ENCODE measurements around the gene ST3GAL5. TPM values are rescaled to one million over a fixed set of nuclear protein-coding genes. Genes with fewer than 3 reads are reported as not detected.

ST3GAL5 gene
- total RNA-seq, 1 donor from 2014 or later = 9.9 TPM

GRCh38 chr2:85811180-85812093 lies 77.4 kb downstream of the ST3GAL5 start:
- DNase-seq (ENCODE audit: low spot score) = no peak
- Mint-ChIP-seq H3K9me3 (no peaks in the 10 kb centered on the region), H3K4me3 (no peak overlapping the region), H3K27me3 (ENCODE audit: insufficient read depth, low read depth) (peaks cover 9% of the 10 kb centered on the region), H3K27ac (no peak overlapping the region), H3K36me3 (no peaks in the 10 kb centered on the region), H3K4me1 (peaks cover 17% of the 10 kb centered on the region)
- H3K4me3 ChIP-seq = no peak overlapping the region
- H3K36me3 ChIP-seq = no peaks in the 10 kb centered on the region
- no peak for TF ChIP-seq CTCF (IDR thresholded peaks at IDR 0.05)
- no peak for TF ChIP-seq EZH2phosphoT487 (IDR thresholded peaks at IDR 0.05)
- TF ChIP-seq EZH2 (IDR thresholded peaks at IDR 0.05) = no peak
- no peaks in the 10 kb centered on the region for H3F3A ChIP-seq (ENCODE audit: low read depth)
- no peaks in the 10 kb centered on the region for H3K27me3 ChIP-seq
- no peaks in the 10 kb centered on the region for H4K20me1 ChIP-seq (ENCODE audit: low read depth)
- H3K4me1 ChIP-seq = peaks cover 9% of the 10 kb centered on the region
- no peaks in the 10 kb centered on the region for H3K79me2 ChIP-seq (ENCODE audit: low read depth)
- no peak overlapping the region for H3K27ac ChIP-seq
- H3K9ac ChIP-seq = no peak overlapping the region
- H3K4me2 ChIP-seq = no peak overlapping the region
- no peaks in the 10 kb centered on the region for H3K9me3 ChIP-seq (ENCODE audit: low read depth)
- no peak overlapping the region for H2AFZ ChIP-seq (replicated peaks)

GRCh38 chr2:85810371-85811179 lies 78.2 kb downstream of the ST3GAL5 start:
- Histone ChIP-seq H2AFZ (replicated peaks) (no peak overlapping the region), H3K36me3 (no peaks in the 10 kb centered on the region), H4K20me1 (ENCODE audit: low read depth) (no peaks in the 10 kb centered on the region), H3K4me1 (peaks cover 9% of the 10 kb centered on the region), H3K9me3 (ENCODE audit: low read depth) (no peaks in the 10 kb centered on the region), H3K79me2 (ENCODE audit: low read depth) (no peaks in the 10 kb centered on the region), H3K9ac (no peak overlapping the region), H3F3A (ENCODE audit: low read depth) (no peaks in the 10 kb centered on the region), H3K27me3 (no peaks in the 10 kb centered on the region), H3K4me3 (no peak overlapping the region), H3K27ac (no peak overlapping the region), H3K4me2 (no peak overlapping the region)
- no peaks in the 10 kb centered on the region for H3K9me3 Mint-ChIP-seq
- H3K4me1 Mint-ChIP-seq = peaks cover 17% of the 10 kb centered on the region
- TF ChIP-seq EZH2phosphoT487 (IDR thresholded peaks at IDR 0.05) (no peak), EZH2 (IDR thresholded peaks at IDR 0.05) (no peak), CTCF (IDR thresholded peaks at IDR 0.05) (no peak)
- no peaks in the 10 kb centered on the region for H3K36me3 Mint-ChIP-seq
- DNase-seq (ENCODE audit: low spot score) = no peak
- H3K27ac Mint-ChIP-seq = no peak overlapping the region
- H3K27me3 Mint-ChIP-seq (ENCODE audit: insufficient read depth, low read depth) = peaks cover 9% of the 10 kb centered on the region
- no peak overlapping the region for H3K4me3 Mint-ChIP-seq

GRCh38 chr2:85807756-85808155 lies 81.0 kb downstream of the ST3GAL5 start:
- H3K27ac ChIP-seq = no peak overlapping the region
- no peak overlapping the region for H3K27ac Mint-ChIP-seq
- TF ChIP-seq EZH2 (IDR thresholded peaks at IDR 0.05) = no peak
- no peak for TF ChIP-seq CTCF (IDR thresholded peaks at IDR 0.05)
- no peak for TF ChIP-seq EZH2phosphoT487 (IDR thresholded peaks at IDR 0.05)
- no peaks in the 10 kb centered on the region for H3K36me3 Mint-ChIP-seq
- H3K36me3 ChIP-seq = no peaks in the 10 kb centered on the region
- no peaks in the 10 kb centered on the region for H3F3A ChIP-seq (ENCODE audit: low read depth)
- H3K4me1 Mint-ChIP-seq = peaks cover 3% of the 10 kb centered on the region
- no peaks in the 10 kb centered on the region for H3K9me3 ChIP-seq (ENCODE audit: low read depth)
- H2AFZ ChIP-seq (replicated peaks) = no peak overlapping the region
- no peak for DNase-seq (ENCODE audit: low spot score)
- no peaks in the 10 kb centered on the region for H3K4me1 ChIP-seq
- no peaks in the 10 kb centered on the region for H3K79me2 ChIP-seq (ENCODE audit: low read depth)
- no peaks in the 10 kb centered on the region for H3K9me3 Mint-ChIP-seq
- H3K4me2 ChIP-seq = no peak overlapping the region
- H3K27me3 Mint-ChIP-seq (ENCODE audit: insufficient read depth, low read depth) = peaks cover 2% of the 10 kb centered on the region
- H3K4me3 ChIP-seq = no peak overlapping the region
- H3K27me3 ChIP-seq = no peaks in the 10 kb centered on the region
- H3K9ac ChIP-seq = no peak overlapping the region
- H4K20me1 ChIP-seq (ENCODE audit: low read depth) = no peaks in the 10 kb centered on the region
- H3K4me3 Mint-ChIP-seq = peak overlapping the region; percentile 35

Data from neural progenitor cell (in vitro differentiated cells).